Measurements from ENCODE around the gene PAK1.

DNA sequence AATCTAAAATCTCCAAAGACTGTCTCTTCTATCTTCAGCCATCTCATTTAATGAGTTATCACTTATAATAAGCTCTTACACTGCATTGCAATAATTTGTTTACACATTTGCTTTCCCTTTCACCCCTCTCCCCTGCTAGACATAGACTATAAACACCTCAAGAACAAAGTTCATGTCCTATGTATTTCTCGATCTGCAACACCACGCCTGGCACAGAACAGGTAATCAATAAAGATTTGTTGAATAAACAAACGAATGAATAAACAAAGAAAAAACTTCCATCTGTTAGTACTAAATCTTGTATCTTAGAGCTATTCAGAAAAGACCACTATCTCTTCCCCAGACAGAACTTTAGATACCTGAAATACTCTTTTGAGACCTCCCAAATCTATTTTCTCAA is 77.6 kb downstream of the PAK1 start:
- TF ChIP-seq CTBP1 (IDR thresholded peaks at IDR 0.05; ENCODE audit: borderline replicate concordance): no peak
- no peak for TF ChIP-seq LEF1 (IDR thresholded peaks at IDR 0.05; ENCODE audit: borderline replicate concordance)
- no peak for TF ChIP-seq BHLHE40 (IDR thresholded peaks at IDR 0.05; ENCODE audit: borderline replicate concordance)
- TF ChIP-seq NFRKB (IDR thresholded peaks at IDR 0.05): no peak
- TF ChIP-seq TARDBP (IDR thresholded peaks at IDR 0.05): no peak
- no peak for TF ChIP-seq SP1 (IDR thresholded peaks at IDR 0.05)
- no peak for TF ChIP-seq FOXK2 (IDR thresholded peaks at IDR 0.05)
- TF ChIP-seq FOXM1 (IDR thresholded peaks at IDR 0.05; ENCODE audit: borderline replicate concordance): no peak
- no peak for TF ChIP-seq FOXA1 (IDR thresholded peaks at IDR 0.05)
- no peak for TF ChIP-seq HDGF (IDR thresholded peaks at IDR 0.05; ENCODE audit: borderline replicate concordance)
- no peak for TF ChIP-seq ELF4 (IDR thresholded peaks at IDR 0.05)
- TF ChIP-seq, protein P1, sequence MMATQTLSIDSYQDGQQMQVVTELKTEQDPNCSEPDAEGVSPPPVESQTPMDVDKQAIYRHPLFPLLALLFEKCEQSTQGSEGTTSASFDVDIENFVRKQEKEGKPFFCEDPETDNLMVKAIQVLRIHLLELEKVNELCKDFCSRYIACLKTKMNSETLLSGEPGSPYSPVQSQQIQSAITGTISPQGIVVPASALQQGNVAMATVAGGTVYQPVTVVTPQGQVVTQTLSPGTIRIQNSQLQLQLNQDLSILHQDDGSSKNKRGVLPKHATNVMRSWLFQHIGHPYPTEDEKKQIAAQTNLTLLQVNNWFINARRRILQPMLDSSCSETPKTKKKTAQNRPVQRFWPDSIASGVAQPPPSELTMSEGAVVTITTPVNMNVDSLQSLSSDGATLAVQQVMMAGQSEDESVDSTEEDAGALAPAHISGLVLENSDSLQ (IDR thresholded peaks at IDR 0.05): no peak
- no peak for TF ChIP-seq SUZ12 (IDR thresholded peaks at IDR 0.05)

Data from HEK293T (cell line).